KMS-11 (cell line): ENCODE data around the gene RNF10.

Source experiments
- H2AFZ ChIP-seq: fragments of 200-600 bp; sonication (generic); 2 replicates; pipeline ENCODE4 v1.6.1; 2016; ENCODE audit warnings: antibody characterized with exemption, mixed run types, low read depth
- H3K27ac ChIP-seq: fragments of 200-600 bp; sonication (generic); 2 replicates; pipeline ENCODE4 v1.6.1; 2016; ENCODE audit warnings: mild to moderate bottlenecking, mixed run types
- H3K27me3 ChIP-seq: fragments of 200-600 bp; sonication (generic); 2 replicates; pipeline ENCODE4 v1.6.1; 2017; ENCODE audit warnings: mild to moderate bottlenecking, low read depth, mixed run types, moderate library complexity; ENCODE audit not compliant: insufficient read depth
- H3K36me3 ChIP-seq: fragments of 200-600 bp; sonication (generic); 2 replicates; pipeline ENCODE4 v1.6.1; 2017; ENCODE audit warnings: mild to moderate bottlenecking, mixed run types; ENCODE audit not compliant: insufficient read depth
- H3K4me1 ChIP-seq: fragments of 200-600 bp; sonication (generic); 2 replicates; pipeline ENCODE4 v1.6.1; 2016; ENCODE audit warnings: mild to moderate bottlenecking, low read depth, mixed run types; ENCODE audit not compliant: poor library complexity, severe bottlenecking
- H3K4me2 ChIP-seq: fragments of 200-600 bp; sonication (generic); 2 replicates; pipeline ENCODE4 v1.7.0; 2016; ENCODE audit warnings: mild to moderate bottlenecking, mixed run types
- H3K4me3 ChIP-seq: fragments of 200-600 bp; sonication (generic); IDR thresholded peaks from 2 replicates; pipeline ENCODE4 v1.6.1; 2017; ENCODE audit warnings: low read depth, low read length, mixed read lengths; ENCODE audit not compliant: insufficient read depth
- H3K79me2 ChIP-seq: fragments of 200-600 bp; sonication (generic); 2 replicates; pipeline ENCODE4 v1.6.1; 2016; ENCODE audit warnings: low read depth, mixed run types; ENCODE audit not compliant: insufficient read depth
- H3K9ac ChIP-seq: fragments of 200-600 bp; sonication (generic); 2 replicates; pipeline ENCODE4 v1.6.1; 2016; ENCODE audit warnings: mild to moderate bottlenecking, mixed run types
- H4K20me1 ChIP-seq: fragments of 200-600 bp; sonication (generic); 2 replicates; pipeline ENCODE4 v1.6.1; 2016; ENCODE audit warnings: mild to moderate bottlenecking, mixed run types; ENCODE audit not compliant: insufficient read depth
- CTCF ChIP-seq: fragments of 200-600 bp; sonication (generic); conservative IDR thresholded peaks from 2 replicates; pipeline ENCODE4 v1.6.1; 2017; ENCODE audit warnings: low read depth, mild to moderate bottlenecking, antibody characterized with exemption, low read length, moderate library complexity, mixed read lengths

The RNF10 gene

GRCh38 chr12:120562906-120563305 is 28.8 kb downstream of the RNF10 start:
- peaks cover 7% of the 10 kb centered on the region; the same call in 1 of the 2 replicates for H3K79me2 ChIP-seq
- no peak for TF ChIP-seq CTCF
- no peak overlapping the region for H3K4me3 ChIP-seq
- H3K9ac ChIP-seq, result no peak overlapping the region
- H3K27ac ChIP-seq, result no peak overlapping the region
- no peaks in the 10 kb centered on the region for H3K4me1 ChIP-seq
- no peak overlapping the region for H2AFZ ChIP-seq
- peaks cover 14% of the 10 kb centered on the region; the same call in 1 of the 2 replicates for H3K36me3 ChIP-seq
- H4K20me1 ChIP-seq, result no peaks in the 10 kb centered on the region
- no peaks in the 10 kb centered on the region for H3K27me3 ChIP-seq
- H3K4me2 ChIP-seq, result no peak overlapping the region

GRCh38 chr12:120563495-120563894 is 29.3 kb downstream of the RNF10 start:
- peaks cover 10% of the 10 kb centered on the region; the same call in 1 of the 2 replicates for H3K36me3 ChIP-seq
- H3K4me3 ChIP-seq, result no peak overlapping the region
- no peaks in the 10 kb centered on the region for H4K20me1 ChIP-seq
- H3K79me2 ChIP-seq, result peaks cover 4% of the 10 kb centered on the region; the same call in 1 of the 2 replicates
- no peak for TF ChIP-seq CTCF
- H3K27me3 ChIP-seq, result no peaks in the 10 kb centered on the region
- H3K27ac ChIP-seq, result no peak overlapping the region
- H3K4me1 ChIP-seq, result no peaks in the 10 kb centered on the region
- H2AFZ ChIP-seq, result no peak overlapping the region
- no peak overlapping the region for H3K4me2 ChIP-seq
- H3K9ac ChIP-seq, result no peak overlapping the region

- Histone ChIP-seq H3K36me3 (peaks cover 3% of the 10 kb centered on the region; the same call in 1 of the 2 replicates), H4K20me1 (no peaks in the 10 kb centered on the region)
Observed at GRCh38 chr12:120571299-120571698, 37.1 kb downstream of the RNF10 start.

GRCh38 chr12:120573560-120573959 is 39.4 kb downstream of the RNF10 start:
- Histone ChIP-seq H4K20me1 (no peaks in the 10 kb centered on the region), H3K27ac (no peak overlapping the region), H2AFZ (no peak overlapping the region), H3K4me3 (no peak overlapping the region), H3K9ac (no peak overlapping the region), H3K79me2 (no peaks in the 10 kb centered on the region), H3K27me3 (no peaks in the 10 kb centered on the region), H3K36me3 (peaks cover 5% of the 10 kb centered on the region; the same call in 1 of the 2 replicates), H3K4me1 (no peaks in the 10 kb centered on the region), H3K4me2 (no peak overlapping the region)
- no peak for TF ChIP-seq CTCF

More at GRCh38 chr12:120571299-120571698, 37.1 kb downstream of the RNF10 start:
- no peak overlapping the region for H3K9ac ChIP-seq
- no peak overlapping the region for H3K27ac ChIP-seq
- no peaks in the 10 kb centered on the region for H3K27me3 ChIP-seq
- no peaks in the 10 kb centered on the region for H3K4me1 ChIP-seq
- no peak for TF ChIP-seq CTCF
- H3K4me3 ChIP-seq, result no peak overlapping the region
- no peak overlapping the region for H3K4me2 ChIP-seq
- no peak overlapping the region for H2AFZ ChIP-seq
- H3K79me2 ChIP-seq, result no peaks in the 10 kb centered on the region
